GM18951 (cell line): Measurements from ENCODE around the gene IGFALS.

Experiments used
- POLR2A ChIP-seq: IDR thresholded peaks from 4 replicates; pipeline ENCODE4 v1.6.1; 2011; ENCODE audit warnings: mild to moderate bottlenecking; ENCODE audit not compliant: insufficient read length, insufficient read depth; ENCODE audit errors: extremely low read depth
- in situ Hi-C: fragments of 300-500 bp; cut with MboI; formaldehyde crosslinking; loops from one replicate; pipeline ENCODE4 v1.12.0; 2022; ENCODE audit warnings: low sequenced_read_pairs, mixed read lengths, inconsistent platforms; ENCODE audit not compliant: unreplicated experiment

The IGFALS gene

GRCh38 chr16:1757714-1758461, 35.6 kb downstream of the IGFALS start:
- TF ChIP-seq POLR2A, result no peak
- in situ Hi-C loops, result no loop called here

- TF ChIP-seq POLR2A, result no peak
- in situ Hi-C loops, result no loop called here
These were observed 39.3 kb downstream of the IGFALS start for GRCh38 chr16:1754204-1754603.

- no peak for TF ChIP-seq POLR2A
- in situ Hi-C loops, result no loop called here
These were observed 40.7 kb downstream of the IGFALS start for GRCh38 chr16:1752853-1753252.

- no peak for TF ChIP-seq POLR2A
- in situ Hi-C loops, result no loop called here
These were observed 41.6 kb downstream of the IGFALS start for GRCh38 chr16:1751946-1752345.

GRCh38 chr16:1749152-1750117, 44.1 kb downstream of the IGFALS start:
- in situ Hi-C loops, result no loop called here
- no peak for TF ChIP-seq POLR2A

- in situ Hi-C loops, result no loop called here
- TF ChIP-seq POLR2A, result no peak
These were observed 45.6 kb downstream of the IGFALS start for GRCh38 chr16:1747934-1748333.

GRCh38 chr16:1746693-1747195, 46.8 kb downstream of the IGFALS start:
- in situ Hi-C loops, result no loop called here
- no peak for TF ChIP-seq POLR2A

GRCh38 chr16:1745900-1746692, 47.4 kb downstream of the IGFALS start:
- no peak for TF ChIP-seq POLR2A
- in situ Hi-C loops, result no loop called here

GRCh38 chr16:1745181-1745899, 48.2 kb downstream of the IGFALS start:
- in situ Hi-C loops, result no loop called here
- TF ChIP-seq POLR2A, result no peak

GRCh38 chr16:1744338-1744840, 49.1 kb downstream of the IGFALS start:
- in situ Hi-C loops, result no loop called here
- no peak for TF ChIP-seq POLR2A

- no peak for TF ChIP-seq POLR2A
- in situ Hi-C loops, result no loop called here
These were observed 49.8 kb downstream of the IGFALS start for GRCh38 chr16:1743376-1744337.
